NCI-H748 treated with DMSO at 0.1 percent for 48 hours (cell line): ENCODE results near the gene CREB5.
"Not testable (repeated sequence)": the region's sequence is repeated elsewhere in the genome, so short reads cannot be mapped to it uniquely, and the experiment has no call there.

Experiments used
- DNase-seq: peaks from one replicate; lab custom pipeline; 2025; lab: John Stamatoyannopoulos, UW

Gene CREB5

GRCh38 chr7:28778786-28779185 is 366.5 kb downstream of the CREB5 start:
- DNase-seq: no peak

GRCh38 chr7:28779954-28780353 is 367.6 kb downstream of the CREB5 start:
- DNase-seq: no peak

GRCh38 chr7:28782362-28782761 is 370.0 kb downstream of the CREB5 start:
- no peak for DNase-seq

GRCh38 chr7:28784171-28784902 is 372.0 kb downstream of the CREB5 start:
- peak; percentile 74 for DNase-seq

- no peak for DNase-seq
These were observed 373.0 kb downstream of the CREB5 start for GRCh38 chr7:28785041-28785995.

- DNase-seq: not testable (repeated sequence)
These were observed 373.8 kb downstream of the CREB5 start for GRCh38 chr7:28786156-28786555.

GRCh38 chr7:28787106-28787505 is 374.8 kb downstream of the CREB5 start:
- DNase-seq: no peak

GRCh38 chr7:28790467-28790866 is 378.1 kb downstream of the CREB5 start:
- DNase-seq: no peak

GRCh38 chr7:28792858-28793257 is 380.5 kb downstream of the CREB5 start:
- no peak for DNase-seq

GRCh38 chr7:28793381-28794085 is 381.2 kb downstream of the CREB5 start:
- DNase-seq: no peak

GRCh38 chr7:28798274-28798673 is 386.0 kb downstream of the CREB5 start:
- DNase-seq: no peak

- DNase-seq: no peak
These were observed 387.3 kb downstream of the CREB5 start for GRCh38 chr7:28799619-28800018.

- DNase-seq: no peak
These were observed 387.8 kb downstream of the CREB5 start for GRCh38 chr7:28800150-28800549.

- no peak for DNase-seq
These were observed 390.1 kb downstream of the CREB5 start for GRCh38 chr7:28802450-28802849.

- DNase-seq: no peak
These were observed 391.8 kb downstream of the CREB5 start for GRCh38 chr7:28804157-28804556.

GRCh38 chr7:28804990-28805389 is 392.7 kb downstream of the CREB5 start:
- DNase-seq: no peak

- DNase-seq: no peak
These were observed 394.5 kb downstream of the CREB5 start for GRCh38 chr7:28806841-28807240.

GRCh38 chr7:28807396-28807994 is 395.2 kb downstream of the CREB5 start:
- no peak for DNase-seq

GRCh38 chr7:28808796-28809533 is 396.6 kb downstream of the CREB5 start:
- no peak for DNase-seq

GRCh38 chr7:28811008-28811407 is 398.7 kb downstream of the CREB5 start:
- DNase-seq: no peak

- DNase-seq: no peak
These were observed 399.5 kb downstream of the CREB5 start for GRCh38 chr7:28811701-28812430.
